HepG2 (cell line): ENCODE data around the gene GMFB. TPM values are rescaled to one million over a fixed set of nuclear protein-coding genes. Genes with fewer than 3 reads are reported as not detected.
A peak's percentile ranks its signal among the peaks of the same experiment; 100 is the strongest.

Source experiments
- ATAC-seq: fragments of 200-7000 bp; cut with Tn5 transposase; 3 replicates; pipeline ENCODE4 v1.9.1; 2020; ENCODE audit warnings: mild to moderate bottlenecking, moderate library complexity
- BruUV-seq: library from RNA; stranded (reverse); fragments of 400-500 nt; replicated peaks from 2 replicates; lab custom pipeline; 2021; lab: Mats Ljungman, UMichigan
- CTCF ChIA-PET: fragments of 300-600 bp; formaldehyde crosslinking; extraction: SDS; loops from one replicate; lab custom pipeline; 2021; ENCODE audit warnings: low total read pairs, inconsistent platforms, low intra/inter-chr PET ratio; lab: Yijun Ruan, JAX
- POLR2A ChIA-PET: fragments of 350-600 bp; sonication (Branson Sonifier 250); formaldehyde crosslinking; loops from one replicate; lab custom pipeline; 2020; ENCODE audit warnings: antibody characterized with exemption, inconsistent platforms; lab: Yijun Ruan, JAX
- DNase-seq: peaks from one replicate; pipeline ENCODE4 v3.0.0-alpha.2; 2015; ENCODE audit warnings: low spot score
- FAIRE-seq: peaks from 3 replicates; lab custom pipeline; 2011; peaks lifted over from hg19 to GRCh38; lab: Jason Lieb, UNC
- H2AFZ ChIP-seq: one replicate; pipeline ENCODE4 v1.6.1; 2011; ENCODE audit warnings: low read length, inconsistent platforms
- H3K27ac ChIP-seq: fragments of 300-600 bp; 3 replicates; pipeline ENCODE4 v1.8.0; 2011; ENCODE audit warnings: mixed run types, mild to moderate bottlenecking, mixed read lengths, low read length, inconsistent platforms; ENCODE audit not compliant: insufficient read depth; ENCODE audit errors: extremely low read length
- H3K27me3 ChIP-seq, 2 experiments: fragments of 200-600 bp in 1 of 2; 2 replicates in 1 of 2; 3 replicates in 1 of 2; pipeline versions ENCODE4 v1.6.0 to v1.8.0; 2011; ENCODE audit warnings: low read length in 2 of 2, mild to moderate bottlenecking in 2 of 2, moderate library complexity in 2 of 2, inconsistent platforms in 1 of 2; ENCODE audit not compliant: insufficient read depth in 2 of 2, control insufficient read depth in 1 of 2
- H3K36me3 ChIP-seq, 2 experiments: fragments of 200-600 bp in 1 of 2; replicated peaks in 1 of 2; 2 replicates in 1 of 2; 3 replicates in 1 of 2; pipeline versions ENCODE4 v1.5.1 to v1.8.0; 2011; ENCODE audit warnings: low read length in 2 of 2, inconsistent platforms in 1 of 2; ENCODE audit not compliant: insufficient read depth in 2 of 2, control insufficient read depth in 1 of 2
- H3K4me1 ChIP-seq: 2 replicates; pipeline ENCODE4 v1.5.1; 2012; ENCODE audit warnings: low read length, inconsistent platforms; ENCODE audit not compliant: insufficient read depth
- H3K4me2 ChIP-seq: 2 replicates; pipeline ENCODE4 v1.6.0; 2011; ENCODE audit warnings: low read depth, low read length, inconsistent platforms
- H3K4me3 ChIP-seq, 3 experiments: fragments of 200-600 bp in 1 of 3; sonication (generic), shearing (Covaris generic) in 1 of 3; replicated peaks in 1 of 3; 2 replicates each; pipeline ENCODE4 v1.5.1; 2011 to 2016; ENCODE audit warnings: low read length in 3 of 3, inconsistent platforms in 2 of 3, low read depth in 2 of 3, mild to moderate bottlenecking in 2 of 3, control low read depth in 1 of 3, mixed read lengths in 1 of 3; ENCODE audit not compliant: insufficient read depth in 1 of 3
- H3K79me2 ChIP-seq: one replicate; pipeline ENCODE4 v1.6.1; 2011; ENCODE audit warnings: low read length, inconsistent platforms; ENCODE audit not compliant: insufficient read depth
- H3K9ac ChIP-seq: 2 replicates; pipeline ENCODE4 v1.6.0; 2011; ENCODE audit warnings: mild to moderate bottlenecking, low read depth, low read length, inconsistent platforms; ENCODE audit not compliant: insufficient read depth
- H3K9me3 ChIP-seq: 2 replicates; pipeline ENCODE4 v1.5.1; 2012; ENCODE audit warnings: mild to moderate bottlenecking, low read length
- H4K20me1 ChIP-seq: 2 replicates; pipeline ENCODE4 v1.6.0; 2011; ENCODE audit warnings: inconsistent platforms, mild to moderate bottlenecking, low read length, moderate library complexity; ENCODE audit not compliant: insufficient read depth
- ATF7-NPFF ChIP-seq: sonication (generic); formaldehyde crosslinking; IDR thresholded peaks from 2 replicates; pipeline ENCODE4 v1.8.1; 2023; ENCODE audit warnings: mild to moderate bottlenecking, low read depth, missing genetic modification reagents, moderate library complexity
- CBX1 ChIP-seq: IDR thresholded peaks from one replicate; pipeline ENCODE4 v1.6.1; 2016; ENCODE audit warnings: antibody characterized with exemption, low read depth
- DNMT1 ChIP-seq: sonication (generic); formaldehyde crosslinking; IDR thresholded peaks from 2 replicates; pipeline ENCODE4 v1.5.1; 2020; ENCODE audit warnings: mild to moderate bottlenecking, missing genetic modification reagents
- HCFC1 ChIP-seq: fragments of 150-350 bp; IDR thresholded peaks from 2 replicates; pipeline ENCODE4 v1.6.1; 2014; ENCODE audit warnings: low read depth, low read length
- HOXA3 ChIP-seq: sonication (generic); formaldehyde crosslinking; IDR thresholded peaks from 2 replicates; pipeline ENCODE4 v1.5.0; 2020; ENCODE audit warnings: missing genetic modification reagents
- KDM2A ChIP-seq: sonication (generic); formaldehyde crosslinking; IDR thresholded peaks from 2 replicates; pipeline ENCODE4 v1.4.0; 2020; ENCODE audit warnings: low read depth, missing genetic modification reagents, borderline replicate concordance
- MAFF ChIP-seq: IDR thresholded peaks from 2 replicates; pipeline ENCODE4 v1.6.1; 2011; ENCODE audit warnings: low read depth, low read length, improper control_type of control experiment
- MTA1 ChIP-seq: sonication (generic); formaldehyde crosslinking; IDR thresholded peaks from 2 replicates; pipeline ENCODE4 v1.4.0; 2020; ENCODE audit warnings: missing genetic modification reagents, mild to moderate bottlenecking, borderline replicate concordance
- MYC ChIP-seq: sonication (generic); formaldehyde crosslinking; IDR thresholded peaks from 2 replicates; pipeline ENCODE4 v1.9.0; 2021; ENCODE audit warnings: missing genetic modification reagents, borderline replicate concordance
- NFYC ChIP-seq: IDR thresholded peaks from 2 replicates; pipeline ENCODE4 v1.6.1; 2016; ENCODE audit warnings: missing genetic modification reagents, missing compliant biosample characterization
- RAD51 ChIP-seq: fragments of 450-650 bp; IDR thresholded peaks from 2 replicates; pipeline ENCODE4 v1.6.1; 2016; ENCODE audit warnings: borderline replicate concordance
- SMC3 ChIP-seq: IDR thresholded peaks from 2 replicates; pipeline ENCODE4 v1.6.1; 2011; ENCODE audit warnings: low read length, improper control_type of control experiment
- SOX6 ChIP-seq, 2 experiments: fragments of 450-650 bp in 1 of 2; sonication (generic) in 1 of 2; formaldehyde crosslinking in 1 of 2; IDR thresholded peaks; 2 replicates each; pipeline versions ENCODE4 v1.4.0 to v1.6.1; 2017 to 2020; ENCODE audit warnings: antibody characterized with exemption in 1 of 2, mild to moderate bottlenecking in 1 of 2, missing genetic modification reagents in 1 of 2
- TCF7L2 ChIP-seq: IDR thresholded peaks from 2 replicates; pipeline ENCODE4 v1.6.1; 2011; ENCODE audit warnings: mild to moderate bottlenecking, low read depth, low read length, moderate library complexity
- ZC3H13 ChIP-seq: sonication (generic); formaldehyde crosslinking; IDR thresholded peaks from 2 replicates; pipeline ENCODE4 v1.8.1; 2023; ENCODE audit warnings: mild to moderate bottlenecking, missing genetic modification reagents, moderate library complexity
- ZNF232 ChIP-seq: sonication (generic); formaldehyde crosslinking; IDR thresholded peaks from 2 replicates; pipeline ENCODE4 v1.4.0; 2020; ENCODE audit warnings: missing genetic modification reagents, borderline replicate concordance
- ZNF468 ChIP-seq: sonication (generic); formaldehyde crosslinking; IDR thresholded peaks from 2 replicates; pipeline ENCODE4 v1.8.0; 2022; ENCODE audit warnings: mild to moderate bottlenecking, moderate library complexity, missing genetic modification reagents
- WGBS: methylation state at CpG from one replicate; pipeline ENCODE4 v1.1.6; 2017; ENCODE audit warnings: low lambda C conversion rate; 5-methylcytosine and 5-hydroxymethylcytosine counted together
- in situ Hi-C: cut with HindIII; loops from 2 replicates; pipeline ENCODE4 v1.10.0; 2017; ENCODE audit warnings: low pct_unique_long_range_greater_than_20kb; ENCODE audit not compliant: extremely low pct_ligation_motif_present
- intact Hi-C: fragments of 100-400 bp; cut with micrococcal nuclease; formaldehyde crosslinking; loops from one replicate; pipeline ENCODE4 v1.10.0; 2022; ENCODE audit not compliant: unreplicated experiment
- polyA plus RNA-seq, 8 experiments: library from polyadenylated mRNA; depleted of rRNA in 3 of 8; stranded (reverse) in 7 of 8; unstranded in 1 of 8; fragments of >200 nt; fragmentation: Illumina TruSeq in 4 of 8; extraction: Trizol in 4 of 8; gene quantifications; 2 replicates each; pipeline versions ENCODE4 v1.2.1 to v1.2.3, GENCODE V29; 2011 to 2016; ENCODE audit warnings: low read depth in 4 of 8, missing spikeins in 1 of 8, mixed read lengths in 1 of 8; ENCODE audit not compliant: insufficient read depth in 1 of 8
- total RNA-seq, 5 experiments: library from RNA; depleted of rRNA; stranded (reverse); fragments of >200 nt; fragmentation: Illumina TruSeq; extraction: Trizol; gene quantifications; 2 replicates each; pipeline ENCODE4 v1.2.3, GENCODE V29; 2016; ENCODE audit warnings: low read depth in 1 of 5
- TF ChIP-seq, protein P1 (sequence below): sonication (generic); formaldehyde crosslinking; IDR thresholded peaks from 2 replicates; pipeline ENCODE4 v1.4.0; 2020; ENCODE audit warnings: missing genetic modification reagents, borderline replicate concordance
- TF ChIP-seq, protein P2 (sequence below): sonication (generic); formaldehyde crosslinking; IDR thresholded peaks from 2 replicates; pipeline ENCODE4 v1.5.0; 2020; ENCODE audit warnings: mild to moderate bottlenecking, missing genetic modification reagents

GMFB gene
- total and polyA plus RNA-seq, 2 of the 13 experiments (the other 11 are each of a cell fraction or from before 2014, with no cell fraction given): 17.3 to 68.2 TPM

DNA sequence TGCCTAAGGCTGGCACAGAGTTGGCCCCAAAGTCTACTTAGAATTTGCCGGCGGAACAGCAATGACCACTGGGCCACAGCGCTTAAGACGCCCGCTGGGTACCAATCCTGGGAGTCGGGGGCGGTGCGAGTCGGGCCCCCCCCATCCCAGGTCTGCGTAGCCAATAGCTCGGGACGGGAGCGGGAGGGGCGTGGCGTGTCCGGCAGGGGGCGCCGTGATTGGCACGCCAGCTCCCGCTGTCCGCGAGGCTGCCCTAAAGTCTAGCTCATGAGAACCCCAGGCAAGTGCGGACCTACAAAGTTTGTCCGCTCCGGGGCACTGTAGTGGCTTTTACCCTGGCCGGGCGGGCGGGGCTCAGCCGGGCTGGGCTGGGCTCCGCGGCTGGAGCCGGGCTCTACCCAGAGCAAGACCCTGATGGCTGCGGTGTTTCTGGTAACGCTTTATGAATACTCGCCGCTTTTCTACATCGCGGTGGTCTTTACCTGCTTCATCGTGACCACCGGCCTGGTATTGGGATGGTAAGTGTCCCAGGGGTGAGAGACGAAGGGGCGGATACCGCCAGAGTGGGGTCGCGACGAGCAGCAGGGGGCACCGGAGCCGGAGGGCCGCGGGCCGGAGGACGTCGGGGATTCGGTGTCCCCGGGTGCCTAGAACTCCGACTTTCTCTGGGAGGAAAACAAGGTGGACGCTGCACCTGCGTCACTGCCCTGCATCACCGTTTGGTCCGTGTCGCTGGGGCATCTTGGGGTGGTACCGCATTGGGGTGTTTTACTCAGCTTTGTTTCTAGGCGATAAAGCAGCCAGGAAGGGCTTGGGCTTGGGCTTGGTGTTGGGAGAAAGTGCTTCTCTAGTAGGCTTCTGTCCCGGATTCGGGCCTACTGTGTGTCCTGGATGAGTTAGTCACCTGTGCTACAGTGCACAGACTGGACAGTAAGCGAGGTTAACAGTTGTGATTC is 21.0 kb upstream of the GMFB start, which contains the start of gene CGRRF1 (continued):
- peak; percentile 87 for TF ChIP-seq HOXA3 (CRISPR knock-in tag)
- TF ChIP-seq MYC (CRISPR knock-in tag): peak; percentile 66; the same call in 1 of the 2 replicates
- no peak; the same call in none of the 2 replicates for TF ChIP-seq MTA1 (CRISPR knock-in tag)
- peak; percentile 58 for TF ChIP-seq CBX1

DNA sequence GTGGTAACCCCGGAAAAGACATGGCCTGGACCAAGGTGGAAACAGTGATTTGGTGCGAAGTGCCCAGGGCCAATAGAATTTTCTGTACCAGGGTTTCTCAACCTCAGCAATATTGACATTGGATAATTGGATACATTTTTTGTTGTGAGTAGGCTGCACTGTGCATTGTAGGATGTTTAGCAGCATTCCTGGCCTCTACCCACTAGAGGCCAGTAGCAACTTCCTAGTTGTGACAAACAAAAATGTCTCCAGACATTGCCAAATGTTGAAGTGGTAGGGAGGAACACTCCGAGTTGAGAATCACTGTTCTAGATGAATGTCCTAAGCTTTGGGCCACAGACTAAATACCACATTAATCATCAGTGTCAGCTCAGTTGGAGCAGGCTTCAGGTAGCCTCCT is 14.7 kb upstream of the GMFB start:
- ATAC-seq (peak; percentile 77), FAIRE-seq (peak; percentile 88), DNase-seq (peak; percentile 64)
- Histone ChIP-seq H3K4me2 (peak overlapping the region; percentile 61), H3K36me3 (no peaks in the 10 kb centered on the region), H3K9ac (no peak overlapping the region), H3K27me3 (0 out of 5 replicates have a peak, but pooled peaks cover 0 to 4% of the 10 kb centered on the region in 2 experiments), H3K27ac (no peak overlapping the region), H4K20me1 (no peaks in the 10 kb centered on the region), H3K4me1 (peaks cover 51% of the 10 kb centered on the region), H2AFZ (no peak overlapping the region), H3K9me3 (no peaks in the 10 kb centered on the region), H3K4me3 (no peak overlapping the region), H3K79me2 (no peaks in the 10 kb centered on the region)
- in situ Hi-C loops (no loop called here), intact Hi-C loops (no loop called here)
- WGBS: 5% methylated on average over 3 of the region's 3 CpGs
- ChIA-PET POLR2A (interaction anchor here (0.9 to 1.2 kb wide), 3 partner anchors 14 to 62 kb away, joined by 3 to 6 read pairs (median 4); no protein-coding TSS in a partner anchor), CTCF (no interaction called here)
- BruUV-seq: no TSS peak
- no peak for TF ChIP-seq TCF7L2
- no peak for TF ChIP-seq ATF7-NPFF (CRISPR knock-in tag)
- no peak for TF ChIP-seq RAD51
- TF ChIP-seq, protein P1, sequence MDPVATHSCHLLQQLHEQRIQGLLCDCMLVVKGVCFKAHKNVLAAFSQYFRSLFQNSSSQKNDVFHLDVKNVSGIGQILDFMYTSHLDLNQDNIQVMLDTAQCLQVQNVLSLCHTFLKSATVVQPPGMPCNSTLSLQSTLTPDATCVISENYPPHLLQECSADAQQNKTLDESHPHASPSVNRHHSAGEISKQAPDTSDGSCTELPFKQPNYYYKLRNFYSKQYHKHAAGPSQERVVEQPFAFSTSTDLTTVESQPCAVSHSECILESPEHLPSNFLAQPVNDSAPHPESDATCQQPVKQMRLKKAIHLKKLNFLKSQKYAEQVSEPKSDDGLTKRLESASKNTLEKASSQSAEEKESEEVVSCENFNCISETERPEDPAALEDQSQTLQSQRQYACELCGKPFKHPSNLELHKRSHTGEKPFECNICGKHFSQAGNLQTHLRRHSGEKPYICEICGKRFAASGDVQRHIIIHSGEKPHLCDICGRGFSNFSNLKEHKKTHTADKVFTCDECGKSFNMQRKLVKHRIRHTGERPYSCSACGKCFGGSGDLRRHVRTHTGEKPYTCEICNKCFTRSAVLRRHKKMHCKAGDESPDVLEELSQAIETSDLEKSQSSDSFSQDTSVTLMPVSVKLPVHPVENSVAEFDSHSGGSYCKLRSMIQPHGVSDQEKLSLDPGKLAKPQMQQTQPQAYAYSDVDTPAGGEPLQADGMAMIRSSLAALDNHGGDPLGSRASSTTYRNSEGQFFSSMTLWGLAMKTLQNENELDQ (CRISPR knock-in tag): no peak
- no peak for TF ChIP-seq ZC3H13
- no peak for TF ChIP-seq KDM2A
- no peak for TF ChIP-seq DNMT1
- no peak for TF ChIP-seq ZNF468 (CRISPR knock-in tag)
- TF ChIP-seq, protein P2, sequence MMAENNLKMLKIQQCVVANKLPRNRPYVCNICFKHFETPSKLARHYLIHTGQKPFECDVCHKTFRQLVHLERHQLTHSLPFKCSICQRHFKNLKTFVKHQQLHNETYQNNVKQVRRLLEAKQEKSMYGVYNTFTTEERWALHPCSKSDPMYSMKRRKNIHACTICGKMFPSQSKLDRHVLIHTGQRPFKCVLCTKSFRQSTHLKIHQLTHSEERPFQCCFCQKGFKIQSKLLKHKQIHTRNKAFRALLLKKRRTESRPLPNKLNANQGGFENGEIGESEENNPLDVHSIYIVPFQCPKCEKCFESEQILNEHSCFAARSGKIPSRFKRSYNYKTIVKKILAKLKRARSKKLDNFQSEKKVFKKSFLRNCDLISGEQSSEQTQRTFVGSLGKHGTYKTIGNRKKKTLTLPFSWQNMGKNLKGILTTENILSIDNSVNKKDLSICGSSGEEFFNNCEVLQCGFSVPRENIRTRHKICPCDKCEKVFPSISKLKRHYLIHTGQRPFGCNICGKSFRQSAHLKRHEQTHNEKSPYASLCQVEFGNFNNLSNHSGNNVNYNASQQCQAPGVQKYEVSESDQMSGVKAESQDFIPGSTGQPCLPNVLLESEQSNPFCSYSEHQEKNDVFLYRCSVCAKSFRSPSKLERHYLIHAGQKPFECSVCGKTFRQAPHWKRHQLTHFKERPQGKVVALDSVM (CRISPR knock-in tag): peak; percentile 57; the same call in 1 of the 2 replicates
- no peak for TF ChIP-seq ZNF232 (CRISPR knock-in tag)
- peak; percentile 35; the same call in 1 of the 2 replicates for TF ChIP-seq SMC3
- TF ChIP-seq NFYC (CRISPR knock-in tag): no peak
- no peak for TF ChIP-seq HCFC1
- no peak for TF ChIP-seq SOX6 (IDR thresholded peaks at IDR 0.05)
- TF ChIP-seq SOX6 (CRISPR knock-in tag; IDR thresholded peaks at IDR 0.05): peak; percentile 50; the same call in 1 of the 2 replicates
- 0 out of 2 replicates have a peak, but pooled peaks have one; percentile 17 for TF ChIP-seq MAFF
